ENCODE data around the gene NBPF10. TPM values are rescaled to one million over a fixed set of nuclear protein-coding genes. Genes with fewer than 3 reads are reported as not detected.
"Not testable (repeated sequence)": the region's sequence is repeated elsewhere in the genome, so short reads cannot be mapped to it uniquely, and the experiment has no call there.

The NBPF10 gene
- total RNA-seq: 1.3 and 2.3 TPM in 2 replicates

GRCh38 chr1:146144465-146144864, at the start of gene NBPF10:
TSS of gene NBPF10 (minus strand) at chr1:146144804. CDS start at chr1:146144769, 35 bp downstream.
- not testable (repeated sequence) for H3K4me3 ChIP-seq (ENCODE audit: low read depth, low read length); DNase-seq (ENCODE audit: low read depth)

- not testable (repeated sequence) for H3K4me3 ChIP-seq (ENCODE audit: low read depth, low read length); DNase-seq (ENCODE audit: low read depth)
Measured at GRCh38 chr1:146174531-146174930, 29.9 kb upstream of the NBPF10 start.

GRCh38 chr1:146167740-146168139, 23.1 kb upstream of the NBPF10 start:
- not testable (repeated sequence) for H3K4me3 ChIP-seq (ENCODE audit: low read depth, low read length); DNase-seq (ENCODE audit: low read depth)

- H3K4me3 ChIP-seq (ENCODE audit: low read depth, low read length); DNase-seq (ENCODE audit: low read depth): not testable (repeated sequence)
Measured at GRCh38 chr1:146167273-146167672, 22.7 kb upstream of the NBPF10 start.

Other genes with a start within 250 kb of the NBPF10 start
- 0.43 and 1.3 TPM in 2 replicates for gene ITGA10, start 234.8 kb downstream of the NBPF10 start, total RNA-seq
- 19.0 and 28.5 TPM in 2 replicates for gene PEX11B, start 226.1 kb downstream of the NBPF10 start, total RNA-seq
- 58.0 and 76.9 TPM in 2 replicates for gene RBM8A, start 217.3 kb downstream of the NBPF10 start, total RNA-seq
- gene LIX1L, start 186.8 kb downstream of the NBPF10 start, total RNA-seq: 31.6 and 40.2 TPM in 2 replicates
- 1.3 and 1.6 TPM in 2 replicates for gene ANKRD34A, start 180.2 kb downstream of the NBPF10 start, total RNA-seq
- gene POLR3GL, start 180.1 kb downstream of the NBPF10 start, total RNA-seq: 11.2 and 14.8 TPM in 2 replicates
- 69.5 and 205 TPM in 2 replicates for gene TXNIP, start 148.2 kb downstream of the NBPF10 start, total RNA-seq
- gene HJV, start 123.1 kb downstream of the NBPF10 start, total RNA-seq: not detected in 2 replicates
- gene NOTCH2NLA, start 84.2 kb upstream of the NBPF10 start, total RNA-seq: 42.3 and 50.3 TPM in 2 replicates